B cell (primary cell): ENCODE data around the gene KCTD10. TPM values are rescaled to one million over a fixed set of nuclear protein-coding genes. Genes with fewer than 3 reads are reported as not detected.
A peak's percentile ranks its signal among the peaks of the same experiment; 100 is the strongest.

ENCODE experiments used
- ATAC-seq: fragments of 200-7000 bp; cut with Tn5 transposase; one replicate; pipeline ENCODE4 v1.10.0; 2021; ENCODE audit warnings: low read depth, mild to moderate bottlenecking, moderate number of reproducible peaks, moderate library complexity
- CTCF ChIA-PET: fragments of 350-600 bp; sonication (Branson Sonifier 250); formaldehyde crosslinking; loops from one replicate; lab custom pipeline; 2021; ENCODE audit warnings: antibody characterized with exemption, inconsistent platforms; lab: Charles Lee
- POLR2A ChIA-PET: fragments of 350-600 bp; sonication (Branson Sonifier 250); formaldehyde crosslinking; loops from one replicate; lab custom pipeline; 2021; ENCODE audit warnings: antibody characterized with exemption; lab: Charles Lee
- DNase-seq: peaks from one replicate; pipeline ENCODE4 v3.0.0; 2013
- H2AFZ ChIP-seq: 2 replicates; pipeline ENCODE4 v1.6.1; 2012; ENCODE audit warnings: mild to moderate bottlenecking, low read depth, low read length; ENCODE audit not compliant: insufficient read depth, poor library complexity, severe bottlenecking
- H3K27ac ChIP-seq, 2 donors: 1 replicate in 1 of 2; 2 replicates in 1 of 2; pipeline ENCODE4 v1.5.1; 2012 to 2013; ENCODE audit warnings: low read length in 2 of 2, mild to moderate bottlenecking in 2 of 2, moderate library complexity in 1 of 2
- H3K27me3 ChIP-seq, 4 experiments: fragments of 200-600 bp in 1 of 4; sonication (generic) in 1 of 4; replicated peaks in 1 of 4; 1 replicate in 2 of 4; 2 replicates in 2 of 4; pipeline versions ENCODE4 v1.6.1 to v1.7.0; 2013 to 2016; ENCODE audit warnings: low read length in 3 of 4, mild to moderate bottlenecking in 2 of 4, mixed read lengths in 1 of 4, moderate library complexity in 1 of 4; ENCODE audit not compliant: insufficient read depth in 4 of 4, control insufficient read depth in 3 of 4; ENCODE audit errors: control extremely low read depth in 1 of 4
- H3K36me3 ChIP-seq, 2 experiments: replicated peaks in 1 of 2; 1 replicate in 1 of 2; 2 replicates in 1 of 2; pipeline versions ENCODE4 v1.6.1 to v1.7.1; 2013; ENCODE audit warnings: low read length in 1 of 2; ENCODE audit not compliant: insufficient read depth in 2 of 2, control insufficient read depth in 1 of 2; ENCODE audit errors: control extremely low read depth in 1 of 2, extremely low read depth in 1 of 2
- H3K4me1 ChIP-seq, 2 donors: fragments of 200-600 bp in 1 of 2; sonication (generic) in 1 of 2; 1 replicate in 1 of 2; 2 replicates in 1 of 2; pipeline versions ENCODE4 v1.5.1 to v1.6.1; 2013 to 2017; ENCODE audit warnings: low read length in 2 of 2; ENCODE audit not compliant: control insufficient read depth in 2 of 2, insufficient read depth in 2 of 2
- H3K4me2 ChIP-seq: replicated peaks from 2 replicates; pipeline ENCODE3; 2012; ENCODE audit warnings: mild to moderate bottlenecking, low read depth, low read length; ENCODE audit not compliant: poor library complexity, severe bottlenecking
- H3K4me3 ChIP-seq, 5 experiments: fragments of 200-600 bp in 1 of 5; sonication (generic) in 1 of 5; 1 replicate in 3 of 5; 2 replicates in 2 of 5; pipeline versions ENCODE4 v1.5.1 to v1.7.0; 2011 to 2016; ENCODE audit warnings: low read length in 4 of 5, mild to moderate bottlenecking in 4 of 5, low read depth in 2 of 5, control low read depth in 1 of 5, moderate library complexity in 1 of 5; ENCODE audit not compliant: insufficient read depth in 1 of 5; ENCODE audit errors: control extremely low read depth in 1 of 5, extremely low read depth in 1 of 5
- H3K79me2 ChIP-seq: fragments of 200-600 bp; sonication (generic); one replicate; pipeline ENCODE4 v1.6.0; 2016; ENCODE audit warnings: low read length; ENCODE audit not compliant: control insufficient read depth, insufficient read depth
- H3K9ac ChIP-seq: fragments of 200-600 bp; sonication (generic); 2 replicates; pipeline ENCODE4 v1.6.1; 2017; ENCODE audit warnings: mild to moderate bottlenecking, low read length, moderate library complexity
- H3K9me3 ChIP-seq, 3 donors: one replicate each; pipeline versions ENCODE4 v1.6.1 to v1.7.1; 2013; ENCODE audit warnings: low read length in 2 of 3; ENCODE audit not compliant: control insufficient read depth in 2 of 3, insufficient read depth in 1 of 3; ENCODE audit errors: control extremely low read depth in 1 of 3
- H4K20me1 ChIP-seq: 2 replicates; pipeline ENCODE4 v1.6.0; 2012; ENCODE audit warnings: mild to moderate bottlenecking, low read length; ENCODE audit not compliant: insufficient read depth, control insufficient read depth, poor library complexity, severe bottlenecking
- H3K27ac Mint-ChIP-seq: one replicate; pipeline ENCODE4 v1.8.0; 2021; ENCODE audit warnings: mixed read lengths
- H3K27me3 Mint-ChIP-seq: one replicate; pipeline ENCODE4 v1.8.0; 2021; ENCODE audit warnings: mixed read lengths
- H3K4me1 Mint-ChIP-seq: one replicate; pipeline ENCODE4 v1.8.0; 2021; ENCODE audit warnings: mixed read lengths
- H3K4me3 Mint-ChIP-seq: one replicate; pipeline ENCODE4 v1.8.0; 2021; ENCODE audit warnings: mixed read lengths
- H3K9me3 Mint-ChIP-seq: one replicate; pipeline ENCODE4 v1.8.0; 2022; ENCODE audit warnings: mixed read lengths; ENCODE audit not compliant: insufficient read depth
- CTCF ChIP-seq: fragments of 200-600 bp; IDR thresholded peaks from one replicate; pipeline ENCODE4 v1.8.0; 2022; ENCODE audit warnings: antibody characterized with exemption, mild to moderate bottlenecking
- EZH2 ChIP-seq: IDR thresholded peaks from 2 replicates; pipeline ENCODE4 v1.6.1; 2012; ENCODE audit warnings: borderline replicate concordance, low read depth, mild to moderate bottlenecking, moderate library complexity, low read length; ENCODE audit not compliant: insufficient read depth, poor library complexity, severe bottlenecking
- WGBS: methylation state at CpG from one replicate; pipeline ENCODE4 v1.1.5; 2013; ENCODE audit warnings: missing lambda C conversion rate; ENCODE audit not compliant: insufficient coverage; 5-methylcytosine and 5-hydroxymethylcytosine counted together
- intact Hi-C: fragments of 100-400 bp; cut with micrococcal nuclease; formaldehyde crosslinking; loops from one replicate; pipeline ENCODE4 v1.10.0; 2022
- polyA plus RNA-seq: library from polyadenylated mRNA; depleted of rRNA; stranded (reverse); fragments of >200 nt; gene quantifications from 2 replicates; pipeline ENCODE4 v1.2.3, GENCODE V29; 2012
- total RNA-seq, 2 donors: library from RNA; stranded (reverse); fragments of 120-200 nt in 1 of 2; gene quantifications; 1 replicate in 1 of 2; 2 replicates in 1 of 2; pipeline versions ENCODE4 v1.2.3 to v1.2.4, GENCODE V29; 2013 to 2022

KCTD10 gene
- total and polyA plus RNA-seq, 2 donors (not counting 1 experiment from before 2014, with no cell fraction given) = 15.4 to 30.9 TPM

GRCh38 chr12:109432842-109433304 lies 44.2 kb downstream of the KCTD10 start:
- DNase-seq = peak; percentile 75
- Histone ChIP-seq H3K4me3 (peak overlapping the region in 3 of 5 experiments; percentile 27 to 45 (median 29)), H3K9me3 (peaks cover 0 to 6% (median 0%) of the 10 kb centered on the region in 3 donors), H3K27me3 (peaks cover 0 to 5% (median 0%) of the 10 kb centered on the region in 4 experiments), H3K79me2 (no peaks in the 10 kb centered on the region), H3K4me1 (peaks cover 5 to 7% of the 10 kb centered on the region in 2 donors), H3K36me3 (no peaks in the 10 kb centered on the region), H3K4me2 (peak overlapping the region; percentile 69), H3K9ac (peak overlapping the region; percentile 55), H4K20me1 (no peaks in the 10 kb centered on the region), H3K27ac (peak overlapping the region in 1 of 2 donors; percentile 14), H2AFZ (peak overlapping the region; percentile 85)
- Mint-ChIP-seq H3K27me3 (no peaks in the 10 kb centered on the region), H3K4me3 (peak overlapping the region; percentile 62), H3K27ac (no peak overlapping the region), H3K4me1 (peaks cover 8% of the 10 kb centered on the region), H3K9me3 (peaks cover 4% of the 10 kb centered on the region)
- ATAC-seq = peak; percentile 67
- ChIA-PET POLR2A (no interaction called here), CTCF (interaction anchor here (0.7 to 1.5 kb wide), 7 partner anchors 10 to 412 kb away, joined by 4 to 10 read pairs (median 4); no protein-coding TSS in a partner anchor)
- intact Hi-C loops = no loop called here
- WGBS = 20% methylated on average over 11 of the region's 14 CpGs
- TF ChIP-seq EZH2 (no peak), CTCF (peak; percentile 83)

GRCh38 chr12:109432431-109432830 lies 44.7 kb downstream of the KCTD10 start:
- ChIA-PET POLR2A (no interaction called here), CTCF (interaction anchor here (1.1 to 1.9 kb wide), 7 partner anchors 10 to 413 kb away, joined by 4 to 10 read pairs (median 4); no protein-coding TSS in a partner anchor)
- no peak overlapping the region for H3K4me3 ChIP-seq
- Mint-ChIP-seq H3K27me3 (no peaks in the 10 kb centered on the region), H3K4me1 (peaks cover 8% of the 10 kb centered on the region), H3K4me3 (no peak overlapping the region), H3K27ac (no peak overlapping the region), H3K9me3 (peaks cover 4% of the 10 kb centered on the region)
- peaks cover 0 to 5% (median 0%) of the 10 kb centered on the region in 4 experiments for H3K27me3 ChIP-seq
- no peaks in the 10 kb centered on the region for H3K36me3 ChIP-seq
- peak overlapping the region; percentile 85 for H2AFZ ChIP-seq
- intact Hi-C loops = no loop called here
- no peak for ATAC-seq
- no peak overlapping the region for H3K27ac ChIP-seq
- no peak overlapping the region for H3K9ac ChIP-seq
- no peak for TF ChIP-seq CTCF
- peaks cover 0 to 6% (median 0%) of the 10 kb centered on the region in 3 donors for H3K9me3 ChIP-seq
- no peaks in the 10 kb centered on the region for H4K20me1 ChIP-seq
- no peak for DNase-seq
- peaks cover 5 to 7% of the 10 kb centered on the region in 2 donors for H3K4me1 ChIP-seq
- H3K4me2 ChIP-seq = no peak overlapping the region
- no peaks in the 10 kb centered on the region for H3K79me2 ChIP-seq
- WGBS = 60% methylated on average over 3 of the region's 6 CpGs
